Stimulated activated CD8-positive, alpha-beta memory T cell treated with anti-CD3 and anti-CD28 coated beads, Interleukin-12 subunit alpha, Interleukin-12 subunit beta, amount 100 ng/mL, for 4 hours (primary cell): ENCODE results near the gene ARHGAP15.

Source experiments
- DNase-seq: peaks from one replicate; pipeline ENCODE4 v3.0.0-alpha.2; 2020; ENCODE audit warnings: low read depth

Gene ARHGAP15

DNA sequence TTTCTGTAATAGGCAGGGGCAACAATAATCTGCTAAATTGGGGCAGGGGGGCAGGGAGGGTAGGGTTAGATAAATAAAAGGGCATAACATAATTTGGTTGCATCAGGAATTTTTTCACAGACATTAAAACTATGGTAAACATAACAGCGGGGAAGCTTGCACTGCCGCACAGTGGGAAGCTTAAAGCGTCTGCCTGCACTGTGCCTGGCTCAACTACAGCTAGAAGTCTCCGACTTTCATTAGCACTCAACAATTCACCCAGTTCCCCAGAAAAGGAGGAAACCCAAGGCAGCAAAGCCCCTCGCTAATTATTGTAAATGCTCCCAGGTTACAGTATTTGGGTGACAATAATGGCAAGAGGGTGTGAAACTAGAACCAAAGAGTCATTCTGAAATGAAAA lies 562.9 kb downstream of the ARHGAP15 start:
- DNase-seq: no peak

DNA sequence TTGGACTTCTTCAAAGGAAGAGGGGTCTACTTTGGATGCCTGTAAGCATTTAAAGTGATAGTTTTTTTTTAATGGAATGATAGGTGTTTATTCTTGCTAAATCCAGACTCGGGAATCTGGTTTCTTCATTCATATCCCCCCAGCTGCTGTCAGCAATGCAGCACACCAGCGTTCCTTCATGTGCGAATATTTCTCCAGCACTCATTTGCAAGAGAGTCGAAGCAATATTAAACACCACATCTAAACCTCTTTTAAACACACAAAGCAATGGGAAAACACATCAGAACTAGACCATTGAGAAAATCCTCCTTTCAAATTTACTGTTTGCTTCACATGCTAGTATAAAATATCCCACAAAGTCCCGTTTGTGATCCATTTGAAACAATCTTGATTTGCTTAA lies 563.7 kb downstream of the ARHGAP15 start:
- DNase-seq: no peak

DNA sequence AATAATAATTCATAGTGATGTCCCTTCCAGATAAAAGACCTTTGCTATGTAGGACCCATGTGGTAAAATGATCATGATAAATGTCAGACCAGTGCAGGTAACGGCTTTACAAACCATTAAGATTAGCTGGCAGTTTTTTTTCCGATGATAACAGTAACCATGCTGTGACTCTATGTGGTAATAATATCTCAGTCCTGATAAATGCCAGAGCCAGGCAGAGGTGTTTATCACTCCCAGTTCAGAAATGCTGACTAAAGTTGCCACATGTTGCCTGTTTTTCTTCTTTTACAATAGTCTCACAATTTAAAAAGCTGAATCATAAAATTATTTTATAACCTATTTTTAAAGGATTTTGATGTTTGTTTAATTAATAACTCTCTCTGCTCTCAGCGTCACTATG lies 565.1 kb downstream of the ARHGAP15 start:
- DNase-seq: no peak

DNA sequence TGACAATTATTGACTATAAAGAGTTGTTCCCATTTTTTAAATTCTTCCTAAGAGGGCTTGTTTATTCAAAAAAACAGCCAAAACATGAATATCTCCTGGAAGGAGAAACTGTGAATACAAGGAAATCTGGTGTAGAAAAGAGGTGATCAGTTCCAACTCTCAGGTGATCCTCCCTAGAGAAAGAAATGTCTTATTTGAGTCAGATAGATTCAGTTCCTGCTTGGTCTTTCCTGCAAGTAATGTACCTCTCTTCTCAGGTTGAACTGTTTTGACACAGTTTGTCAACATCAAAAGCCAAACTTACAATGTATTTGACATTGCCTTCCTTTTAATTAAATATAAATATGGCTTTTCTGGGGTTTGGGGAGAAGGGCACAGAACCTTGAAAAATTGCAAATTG lies 567.4 kb downstream of the ARHGAP15 start:
- no peak for DNase-seq

DNA sequence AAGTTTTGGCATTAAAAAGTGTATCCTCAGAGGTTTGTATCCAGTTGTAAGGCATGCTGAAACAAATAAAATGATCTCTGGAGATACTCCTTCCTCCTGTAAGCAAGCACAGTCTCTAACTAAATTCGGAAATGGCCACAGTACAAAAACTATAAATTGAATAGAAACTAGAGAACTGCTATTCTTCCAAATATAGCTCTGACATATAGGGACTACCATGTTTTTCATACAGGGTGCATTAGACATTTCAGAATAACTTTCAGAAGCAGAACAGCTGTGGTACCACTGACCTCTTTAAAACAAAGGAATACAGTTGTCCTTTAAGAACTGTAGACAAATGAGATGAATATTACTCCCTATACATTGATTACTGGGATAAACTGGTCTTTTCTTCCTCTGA lies 568.5 kb downstream of the ARHGAP15 start:
- DNase-seq: no peak

DNA sequence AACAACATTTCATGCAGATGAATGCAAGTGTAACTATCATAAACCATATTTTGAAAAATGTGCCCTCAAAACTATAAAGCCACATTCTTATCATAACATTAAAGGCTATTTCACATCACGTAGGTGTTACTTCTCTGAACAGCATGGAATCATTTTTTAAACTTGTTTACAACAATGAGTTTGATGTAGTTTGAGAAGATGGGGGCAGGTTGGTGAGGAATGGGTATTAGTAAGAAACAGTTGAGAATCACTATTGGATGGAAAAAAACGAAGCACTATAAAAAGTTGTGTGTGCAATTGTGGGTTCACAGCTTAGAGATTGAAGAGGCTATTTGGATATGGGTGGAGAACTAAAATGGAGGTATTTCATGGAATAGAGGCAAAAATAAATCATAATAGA lies 569.1 kb downstream of the ARHGAP15 start:
- DNase-seq: no peak

DNA sequence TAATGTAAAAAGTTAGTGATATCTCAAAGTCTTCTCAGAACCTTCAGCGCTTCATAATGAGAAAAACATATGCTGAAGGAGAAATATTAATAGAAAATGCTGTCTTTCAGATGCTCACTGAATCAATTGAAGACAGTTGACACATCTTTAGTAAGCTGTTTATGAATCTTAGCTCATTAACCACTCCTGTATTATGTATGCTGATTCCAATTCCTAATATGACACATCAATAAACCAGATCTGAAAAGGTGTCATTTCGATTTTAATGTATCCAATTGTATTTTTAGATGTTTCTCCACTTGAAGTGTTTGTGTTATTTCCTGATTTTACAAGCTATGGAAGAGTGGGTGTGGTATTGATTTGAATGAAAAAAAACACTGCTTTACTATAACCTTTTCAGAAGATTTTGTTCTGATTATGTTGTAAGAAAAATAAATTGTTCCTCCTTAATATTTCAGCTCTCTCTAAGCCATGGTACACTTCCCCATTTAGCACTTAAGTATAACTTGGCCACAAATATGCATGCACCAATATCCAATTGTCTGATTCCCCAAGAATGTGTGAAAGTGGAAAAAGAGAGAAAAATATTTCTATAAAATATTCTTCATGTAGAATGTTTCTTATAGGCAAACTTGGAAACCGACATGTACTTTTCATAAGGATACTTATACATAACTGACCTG lies 569.8 kb downstream of the ARHGAP15 start:
- no peak for DNase-seq

DNA sequence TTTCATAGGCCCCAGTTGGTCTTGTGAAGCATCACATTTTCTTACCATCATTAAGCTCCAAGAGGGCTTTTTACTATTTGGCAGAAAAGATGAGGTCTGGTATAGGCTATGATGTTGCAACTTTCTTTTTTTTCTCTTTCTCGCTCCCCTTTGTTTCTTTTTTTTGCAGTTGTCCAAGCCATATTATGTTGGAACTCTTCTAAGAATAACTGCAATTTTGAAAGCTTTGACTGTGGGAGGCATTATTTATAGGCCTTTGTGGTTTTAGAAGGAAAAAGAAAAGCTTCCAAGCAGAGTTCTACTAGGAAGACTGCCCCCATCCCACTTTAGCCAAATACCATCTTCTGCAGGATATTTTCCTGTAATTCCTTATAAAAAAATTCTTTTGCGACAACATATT lies 571.6 kb downstream of the ARHGAP15 start:
- no peak for DNase-seq

DNA sequence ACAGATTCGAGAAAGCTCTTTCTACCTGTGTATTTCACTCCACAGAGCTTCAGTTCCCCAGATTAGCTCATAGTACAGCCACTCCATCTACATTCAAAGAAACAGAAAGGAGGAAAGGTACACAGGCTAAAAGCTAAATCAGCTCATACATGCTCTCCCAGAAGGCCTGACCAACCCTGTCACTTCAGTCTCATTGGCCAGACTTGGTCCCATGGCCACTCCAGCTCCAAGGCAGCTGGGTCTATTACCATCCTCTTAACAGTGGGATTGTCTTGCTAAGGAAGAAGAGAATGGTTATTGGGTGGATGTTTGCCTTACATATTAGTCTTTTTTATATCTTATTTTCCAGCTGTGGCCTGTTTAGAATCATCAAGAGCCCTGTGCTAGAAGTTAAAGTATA lies 572.6 kb downstream of the ARHGAP15 start:
- no peak for DNase-seq

DNA sequence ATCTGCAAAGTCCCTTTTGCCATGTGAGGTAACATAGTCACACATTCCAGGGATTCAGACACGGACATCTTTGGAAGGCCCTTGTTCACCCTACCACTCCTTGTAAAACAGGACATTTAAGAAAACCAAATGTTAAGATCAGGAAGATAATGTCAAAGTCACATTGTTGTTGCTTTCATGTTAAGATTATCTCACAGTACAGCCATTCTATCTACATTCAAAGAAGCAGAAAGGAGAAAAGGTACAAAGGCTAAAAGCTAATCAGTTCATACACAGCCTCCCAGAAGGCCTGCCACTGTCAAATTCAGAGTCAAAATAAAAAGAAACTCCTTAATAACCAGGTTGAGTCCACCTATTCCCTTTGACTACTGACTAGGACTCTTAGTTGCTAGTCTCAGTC lies 573.7 kb downstream of the ARHGAP15 start:
- DNase-seq: no peak

DNA sequence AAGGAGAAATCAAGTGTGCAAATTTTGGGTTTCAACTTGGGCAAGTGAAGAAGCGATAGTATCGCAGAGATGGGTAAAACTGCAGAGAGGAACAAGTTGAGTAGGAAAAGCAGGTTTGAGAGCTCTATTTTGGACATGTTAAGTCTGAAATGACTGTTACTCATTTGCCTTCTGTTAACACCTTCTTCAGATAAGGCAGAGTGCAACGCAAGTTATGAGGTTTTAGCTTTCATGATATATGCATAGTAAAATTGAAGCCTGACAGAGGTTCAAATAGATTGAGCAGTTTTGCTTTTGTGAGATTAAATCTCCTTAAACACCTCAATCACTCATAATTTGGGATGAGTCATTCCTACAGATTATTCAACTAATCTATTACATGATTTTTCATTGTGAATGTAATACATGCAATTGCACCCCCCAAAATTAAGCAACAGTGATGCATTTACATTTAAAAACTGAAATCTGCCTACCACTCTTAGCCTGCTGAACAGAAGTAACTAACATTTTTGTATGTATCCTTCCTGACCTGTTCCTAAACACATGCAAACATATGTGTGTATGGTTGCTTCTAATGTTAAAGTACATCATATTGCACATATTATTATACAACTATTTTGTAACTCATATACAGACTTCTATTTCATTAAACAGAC lies 575.4 kb downstream of the ARHGAP15 start:
- DNase-seq: no peak

DNA sequence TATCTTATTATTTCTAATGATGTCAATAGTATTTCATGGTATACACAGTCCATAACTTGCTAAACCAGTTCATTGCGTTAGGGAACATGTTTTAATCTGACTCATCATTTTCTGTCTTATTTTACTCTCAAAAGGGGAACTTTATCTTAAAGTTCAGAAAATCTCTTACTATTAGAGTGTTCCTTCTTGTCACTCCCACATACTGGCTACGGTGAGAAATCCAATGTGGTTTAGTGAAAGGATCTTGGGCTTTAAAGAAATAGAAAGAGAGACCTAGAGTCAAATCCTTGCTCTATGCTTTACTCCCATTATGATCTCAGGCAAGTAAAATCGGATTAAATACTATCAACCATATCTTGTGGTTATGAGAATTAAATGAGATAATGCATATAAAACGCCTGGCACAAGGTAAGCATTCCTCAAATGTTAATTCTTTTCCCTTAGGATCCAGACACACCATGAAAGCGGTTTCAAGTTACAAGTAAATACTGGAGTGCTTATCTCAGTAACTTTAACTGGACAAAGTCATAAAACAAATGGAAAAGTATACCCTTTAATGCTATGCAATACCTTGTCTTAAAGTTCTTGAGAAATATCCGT lies 576.0 kb downstream of the ARHGAP15 start:
- DNase-seq: no peak

DNA sequence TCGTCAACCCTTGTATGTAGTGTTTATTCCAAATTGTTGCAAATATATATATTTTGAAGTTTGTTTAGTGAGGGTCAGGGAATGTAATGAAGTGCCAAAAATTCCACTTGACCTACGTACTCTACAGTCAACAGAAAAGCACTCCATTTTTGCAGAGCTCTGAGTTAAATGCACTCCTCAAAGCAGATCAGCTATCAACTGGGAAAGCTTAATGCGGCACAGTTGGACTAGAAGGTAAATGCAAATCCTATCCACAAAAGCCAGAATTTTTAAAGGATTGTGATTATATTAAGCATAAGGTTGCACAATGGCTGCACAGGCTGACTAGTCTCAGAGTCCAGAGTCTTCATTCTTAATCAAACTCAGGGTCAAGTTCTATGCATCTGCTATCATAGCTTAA lies 577.1 kb downstream of the ARHGAP15 start:
- no peak for DNase-seq

DNA sequence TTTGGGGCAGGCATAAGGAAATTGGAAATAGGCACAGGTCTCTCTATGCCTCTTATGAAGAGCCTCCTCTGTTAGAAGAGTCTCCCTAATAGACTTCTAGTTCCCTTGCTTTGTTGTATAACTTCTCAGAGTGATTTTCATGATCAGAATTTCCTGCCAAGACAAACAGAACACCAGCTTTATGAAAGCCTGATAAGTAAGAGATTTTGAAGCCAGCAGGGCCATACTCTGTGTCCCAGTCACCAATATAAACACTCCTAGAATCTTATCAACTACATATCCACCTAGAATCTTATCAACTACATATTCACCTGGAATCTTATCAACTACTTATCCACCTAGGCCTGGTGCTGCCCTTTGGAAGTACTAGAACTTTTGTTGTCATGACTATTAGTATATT lies 579.5 kb downstream of the ARHGAP15 start:
- no peak for DNase-seq

DNA sequence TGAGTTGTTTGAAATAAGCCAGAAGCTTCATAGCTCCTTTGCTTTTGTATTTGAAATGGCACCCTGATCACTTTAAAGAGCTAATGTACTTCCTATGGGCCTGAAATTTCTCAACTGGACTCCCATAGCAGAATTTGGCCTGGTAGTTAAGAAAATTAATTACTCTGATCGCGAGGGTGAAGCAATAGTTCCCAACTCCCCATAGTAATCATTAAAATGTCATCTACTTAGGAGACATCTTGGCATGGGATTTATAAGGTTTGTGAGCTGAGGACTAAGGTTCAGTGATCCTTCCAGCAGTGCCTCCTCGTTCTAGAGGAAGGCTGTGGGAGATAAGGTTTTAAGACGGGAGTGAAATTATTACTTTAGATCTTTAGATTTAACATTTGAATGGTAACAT lies 581.0 kb downstream of the ARHGAP15 start:
- DNase-seq: no peak

DNA sequence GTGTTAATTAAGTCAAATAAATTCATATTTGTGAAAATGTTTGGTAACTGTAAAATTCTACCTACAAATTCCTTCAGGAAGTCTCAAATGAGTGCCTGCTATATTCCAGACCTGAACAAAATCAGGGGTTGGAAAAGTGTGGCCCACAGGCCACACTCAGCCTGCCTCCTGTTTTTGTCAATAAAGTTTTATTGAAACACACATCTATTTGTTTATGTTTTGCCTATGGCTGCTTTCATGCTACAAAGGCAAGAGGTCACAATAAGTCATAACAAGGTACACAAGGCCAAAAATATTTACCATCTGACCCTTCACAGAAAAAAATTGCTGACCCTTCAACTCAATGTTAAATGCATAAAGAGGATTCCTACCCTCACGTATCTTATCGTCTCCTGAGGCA lies 581.7 kb downstream of the ARHGAP15 start:
- DNase-seq: no peak

DNA sequence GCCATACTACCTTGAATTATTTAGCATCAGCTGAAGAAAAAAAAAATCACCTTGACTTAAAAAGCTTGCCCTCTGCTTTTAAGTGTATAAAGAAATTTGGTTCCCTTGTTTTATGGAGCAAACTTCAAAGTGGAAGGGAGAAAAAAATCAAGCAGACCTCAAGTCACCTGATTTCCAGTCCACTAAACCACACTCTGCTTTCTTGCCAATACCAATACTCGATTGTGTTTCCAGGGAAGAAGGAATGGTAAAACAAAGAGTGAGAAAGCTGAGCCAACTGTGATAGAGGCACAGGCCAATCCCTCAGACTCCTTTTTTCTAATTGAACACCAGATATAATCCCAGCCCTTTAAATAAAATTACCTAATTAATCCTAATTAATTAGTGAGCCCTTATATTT lies 587.3 kb downstream of the ARHGAP15 start:
- no peak for DNase-seq

DNA sequence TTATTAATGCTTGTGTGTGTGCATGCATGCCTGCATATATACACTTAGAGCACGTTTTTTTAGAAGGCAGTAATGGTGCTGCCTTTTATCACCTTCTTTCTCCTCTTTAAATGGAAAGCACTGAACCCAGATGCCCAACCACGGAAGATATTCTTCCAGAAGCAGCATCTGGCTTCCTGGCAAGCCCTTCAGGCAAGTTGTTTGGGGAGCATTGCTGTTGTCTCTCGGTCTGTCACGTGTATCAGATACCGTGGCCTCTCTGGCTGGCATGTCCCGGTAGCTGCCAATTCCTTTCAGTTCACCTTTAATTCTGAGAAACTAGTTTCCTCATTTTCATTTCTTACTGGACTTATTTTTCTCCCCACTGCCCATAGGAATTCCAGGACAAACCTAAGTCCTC lies 587.8 kb downstream of the ARHGAP15 start:
- DNase-seq: no peak

DNA sequence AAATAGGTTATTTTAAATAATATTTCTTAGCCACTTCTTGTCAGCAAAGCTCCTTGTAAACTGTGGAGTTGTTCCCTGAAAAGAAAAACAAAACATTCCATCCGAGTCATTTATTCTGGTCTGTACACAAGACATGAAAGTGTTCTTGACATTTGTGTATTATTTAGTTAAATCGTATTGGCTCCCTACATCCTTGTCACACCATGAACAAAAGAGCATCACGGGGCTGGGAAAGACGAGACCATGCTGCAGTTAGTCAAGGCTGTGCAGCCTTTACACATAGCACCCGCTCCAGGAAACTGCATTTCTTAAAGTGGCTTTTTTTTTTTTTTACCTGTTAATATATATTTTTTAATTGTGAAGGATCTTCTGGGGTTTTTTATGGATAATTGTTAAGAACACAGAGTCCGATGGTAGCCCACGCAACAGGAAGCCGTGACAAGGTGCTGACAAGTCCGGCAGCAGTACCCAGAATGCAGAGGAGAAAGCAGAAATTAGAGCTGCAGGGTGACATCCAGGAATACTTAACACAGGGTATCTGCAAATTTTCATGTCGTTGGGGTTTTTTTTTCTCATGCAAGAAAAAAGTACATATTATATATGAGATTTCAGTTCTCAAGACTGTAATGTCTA lies 588.4 kb downstream of the ARHGAP15 start:
- no peak for DNase-seq

DNA sequence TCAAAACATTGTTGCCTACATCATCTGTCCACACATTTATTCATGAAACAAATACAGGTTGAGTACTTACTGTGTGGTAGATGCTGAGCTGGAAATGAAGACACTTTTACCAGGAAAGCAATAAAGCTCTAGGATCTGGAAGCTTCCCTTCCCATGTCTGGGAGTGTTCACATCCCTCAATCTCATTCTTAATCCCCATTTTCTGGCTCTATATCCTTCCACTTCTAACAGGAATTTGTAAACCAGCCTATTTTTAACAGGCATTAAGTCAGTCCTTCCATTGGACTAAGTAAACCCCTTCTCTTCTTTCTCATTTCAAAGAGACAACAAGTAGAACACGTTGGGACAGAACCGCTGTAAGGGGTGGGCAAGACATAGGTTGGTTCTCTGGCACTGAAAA lies 589.5 kb downstream of the ARHGAP15 start:
- DNase-seq: no peak

DNA sequence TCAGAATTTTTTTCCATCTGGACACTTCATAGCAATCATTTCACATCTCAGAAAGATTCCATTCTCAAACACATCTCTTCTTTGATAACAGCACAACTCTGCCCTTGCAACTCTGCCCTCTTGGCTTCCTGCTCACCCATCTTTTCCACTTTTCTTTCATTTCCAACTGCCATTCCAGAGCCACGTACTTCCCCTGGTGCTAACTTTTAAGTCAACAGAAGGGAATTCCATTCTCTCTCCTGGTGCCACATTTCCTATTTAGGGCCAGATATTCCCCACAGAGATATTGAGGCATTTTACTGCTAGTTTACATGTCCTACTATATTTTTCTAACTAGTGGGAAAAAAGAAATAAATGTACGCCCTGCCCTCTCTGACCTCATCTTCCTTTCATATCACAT lies 590.2 kb downstream of the ARHGAP15 start:
- DNase-seq: no peak

DNA sequence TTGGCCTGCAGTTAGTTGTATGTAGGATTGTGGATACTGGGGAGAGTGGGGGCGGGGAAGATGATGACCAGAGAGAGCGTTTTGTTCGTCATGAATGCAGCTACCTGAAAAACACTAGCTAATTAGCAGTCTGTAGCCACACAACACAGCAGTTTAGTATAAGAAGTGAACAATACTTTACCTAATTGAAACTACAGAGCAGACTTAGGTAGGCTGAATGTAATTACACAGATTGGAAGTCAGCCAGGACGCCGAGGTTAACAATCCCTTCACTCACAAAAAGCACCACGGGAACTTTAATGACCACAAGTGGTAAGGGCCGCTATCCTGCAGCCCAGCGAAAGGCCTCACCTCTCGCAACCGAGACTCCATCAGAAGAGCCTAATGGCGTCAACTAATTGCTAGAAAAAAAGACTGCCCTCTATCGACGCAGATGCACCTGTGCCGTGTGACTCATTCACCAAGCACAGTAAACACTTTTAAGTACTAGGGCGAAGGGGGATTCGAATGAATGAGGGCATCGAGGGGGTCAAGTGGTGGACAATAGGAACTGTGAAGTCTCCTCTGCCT lies 591.0 kb downstream of the ARHGAP15 start:
- no peak for DNase-seq

DNA sequence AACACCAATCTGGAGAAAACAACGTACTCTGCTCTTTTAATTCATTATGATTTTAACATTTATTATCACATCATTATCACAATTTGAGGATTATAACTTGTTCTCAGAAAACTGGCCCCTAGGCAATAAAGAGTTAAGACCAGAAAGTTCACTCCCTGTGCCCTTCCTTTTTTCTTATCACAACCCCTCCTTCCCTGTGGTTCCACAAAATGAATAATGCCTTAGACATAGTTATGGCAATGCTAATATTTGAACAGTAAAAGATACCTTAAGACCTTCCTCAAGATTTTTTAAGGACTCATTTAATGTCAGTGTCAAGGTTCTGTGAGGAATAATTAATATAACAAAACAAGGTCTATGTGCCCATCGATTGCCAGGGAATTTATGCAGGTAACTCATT lies 596.2 kb downstream of the ARHGAP15 start:
- no peak for DNase-seq
